Activated naive CD4-positive, alpha-beta T cell (primary cell): ENCODE measurements around the gene PXYLP1.
A peak's percentile ranks its signal among the peaks of the same experiment; 100 is the strongest.

Source experiments
- DNase-seq, 4 experiments: peaks; one replicate each; lab custom pipeline; 2025; lab: John Stamatoyannopoulos, UW

Gene PXYLP1

DNA sequence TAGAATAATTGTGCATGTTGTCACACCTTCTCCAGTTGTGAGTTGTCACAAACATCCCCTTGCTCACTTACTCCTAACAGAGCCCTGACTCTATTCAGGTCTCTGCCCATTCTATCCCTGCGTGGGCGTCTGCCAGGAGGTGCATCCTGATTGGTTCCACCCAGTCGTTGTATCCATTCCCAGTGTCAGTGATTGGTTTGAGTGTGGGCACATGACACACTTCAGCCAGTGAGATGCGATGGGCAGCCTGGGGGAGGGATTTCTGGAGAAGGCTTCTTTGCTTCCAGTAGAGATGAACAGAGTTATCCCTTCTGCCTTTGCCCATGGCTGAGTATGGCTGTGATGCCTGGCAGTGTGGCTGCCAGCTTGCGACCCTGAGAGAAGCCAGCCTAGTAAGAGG, 18.7 kb downstream of the PXYLP1 start:
- DNase-seq = no peak

DNA sequence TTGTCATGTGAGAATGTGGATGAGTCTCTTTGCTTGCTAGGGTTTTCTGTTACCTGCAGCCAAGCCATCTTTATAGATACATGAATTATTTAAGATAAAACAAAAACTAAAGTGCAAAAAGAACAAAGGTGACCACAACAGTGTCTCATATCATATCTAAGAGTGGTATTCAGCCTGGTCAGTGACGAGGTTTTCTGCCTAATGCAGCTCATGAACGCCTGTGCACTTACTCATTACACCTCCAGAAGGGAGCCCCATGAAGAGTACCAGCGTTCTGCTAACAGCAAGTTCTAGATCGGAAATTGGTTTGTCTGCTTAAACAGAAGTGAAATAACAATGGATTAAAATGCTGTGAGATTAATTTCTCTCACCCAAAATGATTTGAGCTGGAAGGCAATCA, 19.2 kb downstream of the PXYLP1 start:
- no peak for DNase-seq

DNA sequence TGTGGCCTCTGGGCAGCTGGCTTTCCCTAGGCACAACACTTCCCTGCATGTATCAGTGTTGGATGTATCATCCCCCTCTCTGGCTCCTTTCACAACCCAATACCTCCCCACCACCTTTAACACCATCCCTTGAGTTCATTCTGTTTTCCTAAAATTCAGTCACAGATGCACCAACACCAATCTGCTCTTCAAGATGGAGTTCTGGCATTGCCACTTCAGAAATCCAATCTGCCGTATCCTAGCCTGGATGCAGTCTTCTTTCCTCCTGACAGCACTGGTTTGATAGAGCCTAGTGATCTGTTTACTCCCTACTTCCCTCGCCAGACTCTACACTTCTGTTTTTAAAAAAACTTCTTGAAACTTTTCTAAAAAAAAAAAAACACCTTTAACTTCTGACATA, 21.7 kb downstream of the PXYLP1 start:
- no peak for DNase-seq

DNA sequence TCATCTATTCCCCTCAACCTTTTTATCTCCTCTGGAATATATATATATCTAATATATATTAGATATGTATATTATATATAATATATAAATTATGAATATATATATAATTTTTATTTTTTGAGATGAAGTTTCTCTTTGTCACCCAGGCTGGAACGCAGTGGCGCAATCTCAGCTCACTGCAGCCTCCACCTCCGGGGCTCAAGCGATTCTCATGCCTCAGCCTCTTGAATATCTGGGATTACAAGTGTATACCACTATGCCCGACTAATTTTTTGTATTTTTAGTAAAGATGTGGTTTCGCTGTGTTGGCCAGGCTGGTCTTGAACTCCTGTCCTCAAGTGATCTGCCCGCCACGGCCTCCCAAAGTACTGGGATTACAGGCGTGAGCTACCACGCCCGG, 22.2 kb downstream of the PXYLP1 start:
- no peak for DNase-seq

GRCh38 chr3:141255137-141255845, 23.7 kb downstream of the PXYLP1 start:
- no peak for DNase-seq

DNA sequence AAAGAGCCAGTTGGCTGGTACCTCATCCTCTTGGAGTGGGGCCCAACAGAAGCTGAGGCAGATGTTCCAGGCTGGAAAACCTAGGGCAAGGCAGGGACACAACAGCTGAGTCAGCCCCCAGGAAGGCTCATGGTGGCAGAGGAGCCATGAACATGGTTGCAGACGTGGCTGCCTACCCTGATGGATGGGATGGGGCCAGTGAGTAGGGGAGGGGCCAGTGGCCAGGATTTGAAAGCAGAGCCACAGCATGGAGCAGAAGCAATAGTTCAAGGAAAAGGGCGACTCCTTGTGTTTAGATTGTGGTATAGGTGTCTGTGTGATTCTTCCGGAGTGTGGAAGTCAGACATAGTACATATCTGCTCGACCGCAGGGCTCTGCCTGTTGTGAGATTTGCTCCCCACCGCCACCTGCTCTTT, 24.2 kb downstream of the PXYLP1 start:
- DNase-seq = peak in 1 of 4 experiments; percentile 13

GRCh38 chr3:141256820-141257219, 25.2 kb downstream of the PXYLP1 start:
- DNase-seq = no peak

DNA sequence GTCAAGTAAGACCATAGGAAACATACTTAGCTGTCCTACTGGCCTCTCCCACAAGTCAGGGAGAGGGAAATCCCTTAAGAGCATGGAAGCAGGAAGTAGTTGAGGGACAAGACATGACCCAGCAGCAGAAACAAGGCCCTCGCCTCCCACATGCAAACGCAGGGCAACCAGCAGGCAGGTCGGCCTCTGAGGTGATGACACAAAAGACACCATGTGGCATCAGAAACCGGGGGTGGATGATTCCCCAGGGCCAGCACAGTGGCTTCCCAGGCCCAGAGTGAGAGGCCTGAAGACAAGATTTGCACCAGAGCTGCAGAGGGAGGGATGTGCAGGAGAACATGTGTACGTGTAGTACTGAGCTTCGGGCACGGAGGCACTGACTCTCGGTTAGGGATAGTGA, 26.3 kb downstream of the PXYLP1 start:
- DNase-seq = no peak

GRCh38 chr3:141258973-141259372, 27.3 kb downstream of the PXYLP1 start:
- DNase-seq = no peak

DNA sequence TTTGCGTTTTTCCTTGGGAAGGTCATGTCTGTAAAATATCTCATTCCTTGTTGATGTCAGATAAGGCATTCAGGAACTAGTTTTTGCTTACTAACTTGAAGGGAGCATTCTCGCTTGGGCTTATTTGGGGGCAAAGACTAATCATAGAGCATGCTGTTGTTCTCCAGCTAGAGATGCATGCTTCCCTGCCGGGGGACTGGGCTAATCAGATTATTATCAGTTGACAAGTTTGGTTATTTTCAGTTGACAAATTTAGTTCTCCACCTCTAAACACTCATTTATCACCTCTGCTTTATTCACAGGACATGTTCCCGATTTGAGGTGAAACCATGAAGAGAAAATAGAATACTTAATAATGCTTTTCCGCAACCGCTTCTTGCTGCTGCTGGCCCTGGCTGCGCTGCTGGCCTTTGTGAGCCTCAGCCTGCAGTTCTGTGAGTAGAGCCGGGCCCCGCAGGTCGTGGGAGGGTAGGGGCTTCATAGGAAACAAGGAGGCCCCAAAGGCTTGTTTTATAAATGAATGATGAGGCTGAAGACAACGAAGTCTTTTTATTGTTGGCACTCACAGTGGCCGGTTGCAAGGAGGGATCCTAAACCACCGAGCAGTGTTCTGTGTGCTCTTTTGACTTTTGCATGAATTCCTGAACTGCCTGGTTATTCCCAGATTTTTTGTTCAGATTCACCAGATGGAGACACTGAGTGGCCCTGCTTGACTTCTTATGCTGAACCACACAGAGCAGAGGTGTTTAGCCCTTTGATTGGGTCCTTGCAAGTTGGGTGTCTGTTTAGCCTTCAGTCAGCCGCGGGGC, 28.4 kb downstream of the PXYLP1 start:
- DNase-seq = no peak

DNA sequence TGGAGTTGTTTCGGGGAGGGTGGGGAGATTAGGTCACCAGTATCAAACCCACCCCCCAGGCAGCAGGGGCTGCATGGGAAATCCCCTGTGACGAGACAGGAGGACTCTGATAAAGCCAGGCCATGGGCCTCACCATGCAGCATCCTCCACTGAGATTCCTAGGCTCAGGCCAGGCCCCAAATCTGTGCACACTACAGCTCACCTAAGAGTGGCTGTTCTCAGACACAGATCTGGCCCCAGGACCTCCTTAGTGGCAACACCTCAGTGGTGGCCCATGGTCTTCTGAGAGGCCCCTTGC, 29.0 kb downstream of the PXYLP1 start:
- DNase-seq = no peak

GRCh38 chr3:141261472-141262307, 30.1 kb downstream of the PXYLP1 start:
- DNase-seq = no peak

DNA sequence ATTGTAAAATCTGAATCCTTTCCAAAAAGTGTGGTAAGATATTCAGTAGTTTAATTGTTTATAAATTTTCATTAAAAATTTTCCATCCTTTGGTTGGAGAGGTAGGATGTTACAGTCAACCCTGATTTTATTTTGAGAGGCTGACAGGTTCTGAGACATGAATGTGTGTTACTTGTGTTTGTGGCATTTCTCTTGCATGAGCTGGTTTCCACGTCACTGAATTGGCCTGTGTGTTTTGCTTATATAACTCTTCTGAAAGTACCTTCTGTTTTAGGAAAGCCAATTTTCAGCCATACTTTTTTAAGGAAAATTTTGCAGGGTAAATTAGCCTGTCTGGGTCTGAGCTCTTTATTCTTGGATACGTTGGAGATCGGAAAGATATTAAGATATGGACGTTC, 30.7 kb downstream of the PXYLP1 start:
- DNase-seq = no peak

DNA sequence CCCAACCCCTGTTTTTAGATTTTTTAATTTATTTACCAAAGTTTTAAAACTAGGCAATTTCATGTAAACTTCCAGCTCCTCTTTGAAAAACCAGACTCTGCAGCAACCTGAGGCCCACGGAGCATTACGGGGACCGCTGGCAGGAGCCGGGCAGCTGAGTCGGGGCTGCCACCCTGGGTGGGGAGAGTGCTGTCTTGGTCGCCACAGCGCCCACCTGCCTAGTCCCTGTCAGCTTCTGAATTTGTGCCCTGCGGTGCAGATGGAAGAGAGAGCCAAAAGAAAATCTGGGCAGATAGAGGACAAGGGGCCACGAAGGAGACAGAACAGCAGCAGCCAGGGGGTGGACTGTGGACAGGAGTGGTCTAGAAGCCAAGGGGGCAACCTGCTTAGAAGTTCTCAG, 34.6 kb downstream of the PXYLP1 start:
- DNase-seq = no peak

DNA sequence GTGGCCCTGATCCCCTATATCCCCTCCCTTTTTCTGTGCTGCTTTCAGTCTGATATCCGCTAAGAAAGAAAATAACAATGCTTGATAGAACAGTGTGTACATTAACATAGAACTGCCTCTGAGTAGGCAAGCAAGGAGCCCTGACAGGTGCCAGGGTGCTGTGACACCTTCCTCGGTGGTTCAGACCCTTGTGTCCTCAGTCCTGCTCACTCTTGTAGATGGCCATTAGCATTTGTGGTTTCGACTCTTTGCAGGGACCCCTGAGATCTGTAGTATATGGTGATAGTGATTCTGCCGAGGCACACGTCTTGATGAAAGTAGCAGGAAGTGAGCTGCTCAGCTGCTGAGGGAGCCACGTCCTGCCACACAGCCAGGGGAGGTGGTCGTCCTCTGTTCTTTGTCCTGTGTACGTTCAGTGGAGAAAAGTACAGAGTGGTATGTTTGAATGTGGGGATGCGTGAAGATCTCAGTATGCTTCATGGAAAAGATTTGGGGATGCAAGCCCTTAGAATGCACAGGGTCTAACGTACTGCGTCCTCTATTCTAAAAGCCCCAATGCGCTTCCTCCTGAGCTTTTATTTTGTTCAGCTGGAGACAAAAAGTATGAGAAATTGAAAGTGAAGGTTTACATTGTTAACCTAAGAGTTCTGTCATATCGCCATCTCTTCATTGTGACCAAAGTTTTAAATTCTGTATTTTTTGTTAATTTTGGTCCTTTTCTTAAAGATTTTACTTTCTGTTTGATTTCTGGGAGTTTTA, 35.4 kb downstream of the PXYLP1 start:
- DNase-seq = peak in 2 of 4 experiments; percentile 34 to 37

DNA sequence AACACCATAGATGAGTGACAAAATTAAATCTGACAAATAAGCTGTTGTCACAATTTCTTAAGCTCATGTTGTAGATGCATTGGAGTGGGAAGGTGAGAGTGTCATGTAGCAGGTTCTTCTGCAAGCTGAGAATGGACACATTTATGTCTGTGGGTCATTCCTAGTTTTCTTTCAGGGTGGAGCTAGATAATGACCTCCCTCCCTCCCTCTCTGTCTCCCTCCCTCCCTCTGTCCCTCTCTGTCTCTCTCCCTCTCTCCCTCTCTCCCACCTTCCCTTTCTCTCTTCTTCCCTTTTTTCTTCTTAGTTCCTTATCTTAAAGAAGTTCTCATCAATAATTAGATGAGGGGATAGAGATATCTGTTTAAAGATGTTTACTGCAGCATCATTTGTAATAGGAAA, 36.0 kb downstream of the PXYLP1 start:
- DNase-seq = no peak

- DNase-seq = no peak
Observed at GRCh38 chr3:141268306-141268705, 36.7 kb downstream of the PXYLP1 start.

DNA sequence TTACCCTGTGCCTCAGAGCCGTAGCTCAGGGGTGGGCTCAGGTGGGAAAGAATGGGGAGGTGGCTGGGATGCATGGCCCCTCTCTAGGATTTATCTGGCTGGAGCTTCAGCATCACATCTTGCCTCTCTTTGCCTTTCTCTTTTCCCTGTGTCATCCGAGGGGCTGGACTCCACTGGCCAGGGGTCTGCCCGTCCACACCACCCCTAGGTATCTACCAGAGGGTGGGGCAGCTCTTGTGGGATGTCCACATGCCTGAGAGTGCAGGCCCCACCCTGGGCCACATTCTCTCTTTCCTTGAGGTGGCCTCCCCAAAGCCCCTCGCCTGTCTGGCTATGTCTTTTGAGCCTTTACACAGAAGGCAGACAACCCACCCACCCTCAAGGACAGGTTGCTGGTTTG, 37.2 kb downstream of the PXYLP1 start:
- DNase-seq = no peak

GRCh38 chr3:141269961-141270360, 38.3 kb downstream of the PXYLP1 start:
- DNase-seq = no peak

DNA sequence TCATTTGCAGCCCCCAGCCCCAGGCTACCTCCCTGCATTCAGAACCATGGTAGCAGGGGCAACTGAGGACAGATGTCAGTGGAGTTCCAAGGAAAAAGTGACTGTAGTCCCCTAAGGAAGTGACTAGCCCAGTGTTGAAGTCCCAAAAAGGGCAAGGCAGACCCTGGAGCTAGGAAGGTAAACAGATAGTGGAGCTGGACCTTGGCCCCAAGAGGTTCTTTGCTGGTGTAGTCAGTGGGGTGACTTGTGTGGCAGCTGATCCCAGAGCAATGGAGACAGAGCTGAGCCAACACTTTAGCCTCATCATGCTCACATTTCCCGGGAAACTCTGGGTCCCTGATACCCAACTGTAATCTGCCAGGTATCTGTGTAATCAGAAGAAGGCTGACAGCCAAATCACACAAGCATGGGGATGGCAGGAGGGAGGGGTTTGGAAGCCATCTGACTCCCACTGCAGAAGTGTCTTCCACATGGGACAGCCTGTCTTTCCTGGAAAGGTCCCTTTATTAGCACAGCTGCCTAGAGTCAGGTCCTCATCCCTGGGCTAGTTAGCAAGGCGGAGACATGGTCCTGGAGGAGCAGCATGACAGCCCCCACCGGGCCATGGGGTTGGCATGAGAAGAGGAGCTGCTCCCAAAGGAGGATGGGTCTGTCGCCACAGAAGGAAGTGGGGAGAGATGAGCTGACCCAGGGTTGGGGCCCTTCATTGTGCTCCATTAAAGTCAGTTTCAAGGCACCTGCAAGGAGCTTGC, 39.8 kb downstream of the PXYLP1 start:
- DNase-seq = no peak

GRCh38 chr3:141272906-141273662, 41.5 kb downstream of the PXYLP1 start:
- no peak for DNase-seq
